ENCODE results near the gene CEP350.

Gene CEP350

GRCh38 chr1:180094705-180095295 lies 140.2 kb downstream of the CEP350 start:
- no peaks in the 10 kb centered on the region for H3K4me1 ChIP-seq (ENCODE audit: control insufficient read depth in 1 of 2, insufficient read depth in 2 of 2, low read length in 2 of 2)
- no peak overlapping the region for H3K23ac ChIP-seq (ENCODE audit: low read length)
- H3K79me2 ChIP-seq (ENCODE audit: control insufficient read depth, insufficient read depth, low read length, poor library complexity) = no peaks in the 10 kb centered on the region
- no peak for DNase-seq
- H3K9me3 ChIP-seq (ENCODE audit: insufficient read depth, low read depth, low read length) = no peaks in the 10 kb centered on the region
- no peak overlapping the region for H4K91ac ChIP-seq (ENCODE audit: low read depth, low read length)
- H3K27me3 ChIP-seq (ENCODE audit: insufficient read depth, low read length) = no peaks in the 10 kb centered on the region
- no peak overlapping the region for H4K8ac ChIP-seq (ENCODE audit: low read depth, low read length)
- H3K9ac ChIP-seq (ENCODE audit: low read length) = no peak overlapping the region
- no peak overlapping the region for H2AFZ ChIP-seq (ENCODE audit: insufficient read depth, low read length, poor library complexity)
- H2AK5ac ChIP-seq (ENCODE audit: low read length) = no peak overlapping the region
- H3K27ac ChIP-seq (ENCODE audit: low read depth, low read length) = no peak overlapping the region
- H2BK12ac ChIP-seq (ENCODE audit: low read length) = no peak overlapping the region
- H2BK5ac ChIP-seq (ENCODE audit: low read depth, low read length, poor library complexity) = no peak overlapping the region
- no peak overlapping the region for H3K4ac ChIP-seq (ENCODE audit: low read depth, low read length)
- H3K36me3 ChIP-seq (ENCODE audit: control insufficient read depth in 1 of 2, insufficient read depth in 2 of 2, low read length in 2 of 2) = peaks cover 10 to 16% of the 10 kb centered on the region in 2 experiments
- H3K18ac ChIP-seq (ENCODE audit: low read length) = no peak overlapping the region
- no peak overlapping the region for H3K14ac ChIP-seq (ENCODE audit: low read length)
- H3K79me1 ChIP-seq (ENCODE audit: low read length) = no peaks in the 10 kb centered on the region
- H3K4me2 ChIP-seq (ENCODE audit: low read length) = no peak overlapping the region
- H2BK120ac ChIP-seq (ENCODE audit: insufficient read depth, low read length, poor library complexity) = no peak overlapping the region
- H4K12ac ChIP-seq (ENCODE audit: low read depth, low read length) = no peak overlapping the region
- H3K4me3 ChIP-seq (ENCODE audit: low read depth, low read length) = no peak overlapping the region
- WGBS (ENCODE audit: extremely low coverage, insufficient coverage, insufficient read length) = no CpG with 5 or more reads among the region's 3 CpGs

DNA sequence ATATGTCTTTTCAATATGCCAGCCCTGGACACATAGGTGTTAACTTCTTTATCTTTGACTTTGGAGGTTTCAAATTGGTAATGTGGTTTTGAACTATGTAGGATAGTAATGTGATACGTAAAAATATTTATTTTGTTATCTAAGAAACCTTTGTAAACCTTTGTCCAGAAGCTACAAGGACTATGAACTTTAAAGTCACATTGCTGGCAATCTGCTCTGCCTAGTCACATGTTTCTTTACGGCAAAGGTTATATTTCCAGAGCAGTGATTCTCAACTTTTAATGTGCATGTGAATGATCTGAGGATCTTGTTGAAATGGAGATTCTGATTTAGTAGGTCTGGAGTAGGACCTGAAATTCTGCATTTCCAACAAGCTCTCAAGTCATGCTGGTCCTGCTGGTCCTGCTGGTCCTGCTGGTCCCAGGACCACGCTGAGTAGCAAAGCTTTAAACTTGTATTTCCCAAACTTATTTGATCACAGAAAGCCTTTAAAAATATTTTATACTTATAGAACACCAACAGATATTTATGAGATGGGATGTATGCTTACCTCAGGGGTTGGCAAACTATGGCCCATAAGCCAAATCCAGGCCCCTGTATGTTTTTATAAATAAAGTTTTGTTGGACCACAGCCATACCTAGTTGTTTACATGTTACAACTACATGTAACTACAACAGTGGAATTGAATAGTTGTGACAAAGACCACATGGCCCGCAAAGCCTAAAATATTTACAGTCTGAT lies 142.1 kb downstream of the CEP350 start:
- H3K23ac ChIP-seq (ENCODE audit: low read length) = no peak overlapping the region
- no peak overlapping the region for H3K9ac ChIP-seq (ENCODE audit: low read length)
- H3K4me3 ChIP-seq (ENCODE audit: low read depth, low read length) = no peak overlapping the region
- no peak overlapping the region for H3K4me2 ChIP-seq (ENCODE audit: low read length)
- no peak overlapping the region for H4K91ac ChIP-seq (ENCODE audit: low read depth, low read length)
- H4K8ac ChIP-seq (ENCODE audit: low read depth, low read length) = no peak overlapping the region
- no peak overlapping the region for H2BK120ac ChIP-seq (ENCODE audit: insufficient read depth, low read length, poor library complexity)
- H2BK5ac ChIP-seq (ENCODE audit: low read depth, low read length, poor library complexity) = no peak overlapping the region
- no peaks in the 10 kb centered on the region for H3K4me1 ChIP-seq (ENCODE audit: control insufficient read depth in 1 of 2, insufficient read depth in 2 of 2, low read length in 2 of 2)
- H3K79me2 ChIP-seq (ENCODE audit: control insufficient read depth, insufficient read depth, low read length, poor library complexity) = no peaks in the 10 kb centered on the region
- no peaks in the 10 kb centered on the region for H3K79me1 ChIP-seq (ENCODE audit: low read length)
- H2AFZ ChIP-seq (ENCODE audit: insufficient read depth, low read length, poor library complexity) = no peak overlapping the region
- no peak overlapping the region for H2BK12ac ChIP-seq (ENCODE audit: low read length)
- no peak overlapping the region for H2AK5ac ChIP-seq (ENCODE audit: low read length)
- peaks cover 7 to 16% of the 10 kb centered on the region in 2 experiments for H3K36me3 ChIP-seq (ENCODE audit: control insufficient read depth in 1 of 2, insufficient read depth in 2 of 2, low read length in 2 of 2)
- no peak overlapping the region for H3K4ac ChIP-seq (ENCODE audit: low read depth, low read length)
- no peaks in the 10 kb centered on the region for H3K9me3 ChIP-seq (ENCODE audit: insufficient read depth, low read depth, low read length)
- H3K27ac ChIP-seq (ENCODE audit: low read depth, low read length) = no peak overlapping the region
- H3K14ac ChIP-seq (ENCODE audit: low read length) = no peak overlapping the region
- H4K12ac ChIP-seq (ENCODE audit: low read depth, low read length) = no peak overlapping the region
- DNase-seq = peak; percentile 96 to 99
- H3K18ac ChIP-seq (ENCODE audit: low read length) = no peak overlapping the region
- H3K27me3 ChIP-seq (ENCODE audit: insufficient read depth, low read length) = no peaks in the 10 kb centered on the region
- WGBS (ENCODE audit: extremely low coverage, insufficient coverage, insufficient read length) = 100% methylated on average over 1 of the region's 4 CpGs

- Histone ChIP-seq H3K27ac (ENCODE audit: low read depth, low read length) (no peak overlapping the region), H3K4me3 (ENCODE audit: low read depth, low read length) (no peak overlapping the region), H3K79me1 (ENCODE audit: low read length) (no peaks in the 10 kb centered on the region), H3K4ac (ENCODE audit: low read depth, low read length) (no peak overlapping the region), H3K23ac (ENCODE audit: low read length) (no peak overlapping the region), H3K4me1 (ENCODE audit: control insufficient read depth in 1 of 2, insufficient read depth in 2 of 2, low read length in 2 of 2) (no peaks in the 10 kb centered on the region), H3K4me2 (ENCODE audit: low read length) (no peak overlapping the region), H3K79me2 (ENCODE audit: control insufficient read depth, insufficient read depth, low read length, poor library complexity) (no peaks in the 10 kb centered on the region), H2AFZ (ENCODE audit: insufficient read depth, low read length, poor library complexity) (no peak overlapping the region), H3K9ac (ENCODE audit: low read length) (no peak overlapping the region), H2AK5ac (ENCODE audit: low read length) (no peak overlapping the region), H4K8ac (ENCODE audit: low read depth, low read length) (no peak overlapping the region), H3K9me3 (ENCODE audit: insufficient read depth, low read depth, low read length) (no peaks in the 10 kb centered on the region), H3K36me3 (ENCODE audit: control insufficient read depth in 1 of 2, insufficient read depth in 2 of 2, low read length in 2 of 2) (peaks cover 6 to 15% of the 10 kb centered on the region in 2 experiments), H4K12ac (ENCODE audit: low read depth, low read length) (no peak overlapping the region), H3K27me3 (ENCODE audit: insufficient read depth, low read length) (no peaks in the 10 kb centered on the region), H3K18ac (ENCODE audit: low read length) (no peak overlapping the region), H2BK12ac (ENCODE audit: low read length) (no peak overlapping the region), H2BK5ac (ENCODE audit: low read depth, low read length, poor library complexity) (no peak overlapping the region), H3K14ac (ENCODE audit: low read length) (no peak overlapping the region), H4K91ac (ENCODE audit: low read depth, low read length) (no peak overlapping the region), H2BK120ac (ENCODE audit: insufficient read depth, low read length, poor library complexity) (no peak overlapping the region)
- DNase-seq = peak; percentile 76 to 93
- WGBS (ENCODE audit: extremely low coverage, insufficient coverage, insufficient read length) = no CpG with 5 or more reads among the region's 2 CpGs
These were observed 142.7 kb downstream of the CEP350 start for GRCh38 chr1:180097326-180097605.

DNA sequence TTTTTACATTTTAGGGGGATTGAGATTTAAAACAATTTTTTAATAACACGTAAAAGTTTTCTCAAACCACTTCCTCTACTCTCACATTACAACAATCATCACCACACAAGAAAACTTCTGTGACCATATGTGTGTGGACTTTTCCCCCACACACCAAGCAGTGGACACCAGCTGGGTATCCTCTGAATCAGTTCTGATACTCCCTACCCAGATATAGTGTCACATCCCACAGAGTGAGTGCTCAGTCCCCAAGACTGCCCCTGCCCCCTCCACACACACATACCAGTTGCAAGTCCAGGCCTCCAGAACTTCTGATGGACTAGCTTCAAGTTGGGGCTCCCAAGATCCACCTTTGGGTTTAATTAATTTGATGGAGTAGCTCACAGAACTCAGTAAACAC lies 146.8 kb downstream of the CEP350 start:
- Histone ChIP-seq H3K4me3 (ENCODE audit: low read depth, low read length) (no peak overlapping the region), H3K23ac (ENCODE audit: low read length) (no peak overlapping the region), H4K8ac (ENCODE audit: low read depth, low read length) (no peak overlapping the region), H2AK5ac (ENCODE audit: low read length) (no peak overlapping the region), H4K91ac (ENCODE audit: low read depth, low read length) (no peak overlapping the region), H3K27ac (ENCODE audit: low read depth, low read length) (no peak overlapping the region), H3K9ac (ENCODE audit: low read length) (no peak overlapping the region), H3K79me2 (ENCODE audit: control insufficient read depth, insufficient read depth, low read length, poor library complexity) (no peaks in the 10 kb centered on the region), H2BK5ac (ENCODE audit: low read depth, low read length, poor library complexity) (no peak overlapping the region), H3K14ac (ENCODE audit: low read length) (no peak overlapping the region), H2BK120ac (ENCODE audit: insufficient read depth, low read length, poor library complexity) (no peak overlapping the region), H2BK12ac (ENCODE audit: low read length) (no peak overlapping the region), H3K18ac (ENCODE audit: low read length) (no peak overlapping the region), H3K4ac (ENCODE audit: low read depth, low read length) (no peak overlapping the region), H3K79me1 (ENCODE audit: low read length) (no peaks in the 10 kb centered on the region), H4K12ac (ENCODE audit: low read depth, low read length) (no peak overlapping the region), H3K4me1 (ENCODE audit: control insufficient read depth in 1 of 2, insufficient read depth in 2 of 2, low read length in 2 of 2) (no peaks in the 10 kb centered on the region), H2AFZ (ENCODE audit: insufficient read depth, low read length, poor library complexity) (no peak overlapping the region), H3K36me3 (ENCODE audit: control insufficient read depth in 1 of 2, insufficient read depth in 2 of 2, low read length in 2 of 2) (peaks cover 4 to 7% of the 10 kb centered on the region in 2 experiments), H3K9me3 (ENCODE audit: insufficient read depth, low read depth, low read length) (no peaks in the 10 kb centered on the region), H3K27me3 (ENCODE audit: insufficient read depth, low read length) (no peaks in the 10 kb centered on the region), H3K4me2 (ENCODE audit: low read length) (no peak overlapping the region)
- no peak for DNase-seq
- WGBS (ENCODE audit: extremely low coverage, insufficient coverage, insufficient read length) = no CpG with 5 or more reads among the region's 1 CpG

Data from trophoblast cell (in vitro differentiated cells and primary cell).